NCI-H1092 treated with DMSO at 0.1 percent for 48 hours (cell line): Measurements from ENCODE around the gene FASTK.
"Not testable (repeated sequence)": the region's sequence is repeated elsewhere in the genome, so short reads cannot be mapped to it uniquely, and the experiment has no call there.

Experiments
- DNase-seq: peaks from one replicate; lab custom pipeline; 2025; lab: John Stamatoyannopoulos, UW

The FASTK gene

GRCh38 chr7:151027728-151028130, 52.9 kb downstream of the FASTK start:
- not testable (repeated sequence) for DNase-seq

GRCh38 chr7:151026771-151027727, 53.6 kb downstream of the FASTK start:
- not testable (repeated sequence) for DNase-seq
